Memory B cell (primary cell): Measurements from ENCODE around the gene GUK1.
"Not testable (repeated sequence)": the region's sequence is repeated elsewhere in the genome, so short reads cannot be mapped to it uniquely, and the experiment has no call there.

Experiments used
- ATAC-seq: fragments of 150-1000 bp; cut with Tn5 transposase; 2 replicates; pipeline ENCODE4 v1.10.0; 2021; ENCODE audit warnings: low read depth, mild to moderate bottlenecking, moderate library complexity
- DNase-seq, 2 donors: peaks; one replicate each; pipeline ENCODE4 v3.0.0; 2022; ENCODE audit warnings: low spot score in 2 of 2
- H3K27ac Mint-ChIP-seq: one replicate; pipeline ENCODE4 v1.8.0; 2022; ENCODE audit warnings: mild to moderate bottlenecking, moderate library complexity, mixed read lengths
- H3K27me3 Mint-ChIP-seq: one replicate; pipeline ENCODE4 v1.8.0; 2022; ENCODE audit warnings: mixed read lengths
- H3K36me3 Mint-ChIP-seq: one replicate; pipeline ENCODE4 v1.8.0; 2022; ENCODE audit warnings: mild to moderate bottlenecking, mixed read lengths
- H3K4me1 Mint-ChIP-seq: one replicate; pipeline ENCODE4 v1.8.0; 2022; ENCODE audit warnings: mixed read lengths
- H3K4me3 Mint-ChIP-seq: one replicate; pipeline ENCODE4 v1.8.0; 2022; ENCODE audit warnings: mild to moderate bottlenecking, moderate library complexity, mixed read lengths
- H3K9me3 Mint-ChIP-seq: one replicate; pipeline ENCODE4 v1.8.0; 2022; ENCODE audit warnings: mixed read lengths

The GUK1 gene

GRCh38 chr1:228109073-228109961 lies 30.8 kb upstream of the GUK1 start, which contains the start of gene MRPL55:
TSS of gene MRPL55 (minus strand) at chr1:228109299. CDS start at chr1:228108260, 1,039 bp downstream.
- DNase-seq (peak; percentile 99 to 100), ATAC-seq (peak; percentile 96)
- peaks cover 20% of the 10 kb centered on the region for H3K4me1 Mint-ChIP-seq
- no peaks in the 10 kb centered on the region for H3K27me3 Mint-ChIP-seq
- H3K27ac Mint-ChIP-seq: peak within 1 kb of the TSS; percentile 99
- H3K9me3 Mint-ChIP-seq: no peaks in the 10 kb centered on the region
- peaks cover 6% of the 10 kb centered on the region for H3K36me3 Mint-ChIP-seq
- H3K4me3 Mint-ChIP-seq: peak within 1 kb of the TSS; percentile 96

- H3K27ac Mint-ChIP-seq: peak overlapping the region; percentile 99
- H3K9me3 Mint-ChIP-seq: no peaks in the 10 kb centered on the region
- DNase-seq: no peak
- ATAC-seq: no peak
- peaks cover 5% of the 10 kb centered on the region for H3K36me3 Mint-ChIP-seq
- H3K4me1 Mint-ChIP-seq: peaks cover 18% of the 10 kb centered on the region
- peak overlapping the region; percentile 96 for H3K4me3 Mint-ChIP-seq
- no peaks in the 10 kb centered on the region for H3K27me3 Mint-ChIP-seq
Measured at GRCh38 chr1:228109962-228110488, 30.1 kb upstream of the GUK1 start.

GRCh38 chr1:228110556-228110955 lies 29.5 kb upstream of the GUK1 start:
- no peak for DNase-seq
- H3K27ac Mint-ChIP-seq: no peak overlapping the region

GRCh38 chr1:228111315-228111714 lies 28.8 kb upstream of the GUK1 start:
- not testable (repeated sequence) for DNase-seq, H3K27ac Mint-ChIP-seq, ATAC-seq, H3K36me3 Mint-ChIP-seq, H3K4me3 Mint-ChIP-seq, H3K27me3 Mint-ChIP-seq, H3K9me3 Mint-ChIP-seq
- peaks cover 18% of the 10 kb centered on the region for H3K4me1 Mint-ChIP-seq

More at GRCh38 chr1:228110556-228110955, 29.5 kb upstream of the GUK1 start:
- Mint-ChIP-seq H3K4me3 (no peak overlapping the region), H3K4me1 (peaks cover 18% of the 10 kb centered on the region), H3K27me3 (no peaks in the 10 kb centered on the region), H3K9me3 (no peaks in the 10 kb centered on the region), H3K36me3 (peaks cover 4% of the 10 kb centered on the region)
- no peak for ATAC-seq

- Mint-ChIP-seq H3K9me3 (no peaks in the 10 kb centered on the region), H3K4me1 (peaks cover 18% of the 10 kb centered on the region), H3K4me3 (no peak overlapping the region), H3K27me3 (no peaks in the 10 kb centered on the region), H3K27ac (no peak overlapping the region), H3K36me3 (no peaks in the 10 kb centered on the region)
- ATAC-seq: no peak
- DNase-seq: no peak
Measured at GRCh38 chr1:228112167-228112566, 27.9 kb upstream of the GUK1 start.

GRCh38 chr1:228112617-228113016 lies 27.5 kb upstream of the GUK1 start:
- Mint-ChIP-seq H3K27ac (no peak overlapping the region), H3K4me1 (peaks cover 18% of the 10 kb centered on the region), H3K36me3 (no peaks in the 10 kb centered on the region), H3K4me3 (no peak overlapping the region), H3K9me3 (no peaks in the 10 kb centered on the region), H3K27me3 (no peaks in the 10 kb centered on the region)
- ATAC-seq (no peak), DNase-seq (no peak)

- ATAC-seq: no peak
- Mint-ChIP-seq H3K9me3 (peaks cover 3% of the 10 kb centered on the region), H3K4me3 (no peak overlapping the region), H3K4me1 (peaks cover 5% of the 10 kb centered on the region), H3K36me3 (peaks cover 3% of the 10 kb centered on the region), H3K27me3 (no peaks in the 10 kb centered on the region), H3K27ac (no peak overlapping the region)
- DNase-seq: no peak
Measured at GRCh38 chr1:228114827-228115226, 25.3 kb upstream of the GUK1 start.

- DNase-seq (no peak), ATAC-seq (no peak)
- H3K27ac Mint-ChIP-seq: no peak overlapping the region
- peaks cover 3% of the 10 kb centered on the region for H3K36me3 Mint-ChIP-seq
- H3K9me3 Mint-ChIP-seq: peaks cover 3% of the 10 kb centered on the region
- no peaks in the 10 kb centered on the region for H3K27me3 Mint-ChIP-seq
- H3K4me3 Mint-ChIP-seq: no peak overlapping the region
- H3K4me1 Mint-ChIP-seq: peaks cover 3% of the 10 kb centered on the region
Measured at GRCh38 chr1:228117335-228117734, 22.7 kb upstream of the GUK1 start.

GRCh38 chr1:228118040-228118439 lies 22.0 kb upstream of the GUK1 start:
- Mint-ChIP-seq H3K36me3 (peaks cover 3% of the 10 kb centered on the region), H3K4me3 (no peak overlapping the region)

GRCh38 chr1:228120351-228120750 lies 19.7 kb upstream of the GUK1 start:
- peaks cover 3% of the 10 kb centered on the region for H3K36me3 Mint-ChIP-seq
- peaks cover 3% of the 10 kb centered on the region for H3K9me3 Mint-ChIP-seq
- no peak overlapping the region for H3K4me3 Mint-ChIP-seq
- ATAC-seq: no peak
- H3K4me1 Mint-ChIP-seq: peaks cover 7% of the 10 kb centered on the region
- H3K27me3 Mint-ChIP-seq: no peaks in the 10 kb centered on the region
- no peak for DNase-seq
- H3K27ac Mint-ChIP-seq: no peak overlapping the region

More at GRCh38 chr1:228118040-228118439, 22.0 kb upstream of the GUK1 start:
- Mint-ChIP-seq H3K4me1 (peaks cover 3% of the 10 kb centered on the region), H3K27me3 (no peaks in the 10 kb centered on the region), H3K9me3 (peaks cover 3% of the 10 kb centered on the region), H3K27ac (no peak overlapping the region)
- no peak for DNase-seq
- ATAC-seq: no peak

- no peak overlapping the region for H3K4me3 Mint-ChIP-seq
- DNase-seq: no peak
- peaks cover 3% of the 10 kb centered on the region for H3K9me3 Mint-ChIP-seq
- peak; percentile 83 for ATAC-seq
- no peaks in the 10 kb centered on the region for H3K27me3 Mint-ChIP-seq
- no peak overlapping the region for H3K27ac Mint-ChIP-seq
- H3K36me3 Mint-ChIP-seq: peaks cover 3% of the 10 kb centered on the region
- peaks cover 8% of the 10 kb centered on the region for H3K4me1 Mint-ChIP-seq
Measured at GRCh38 chr1:228120857-228121489, 19.1 kb upstream of the GUK1 start.

GRCh38 chr1:228122921-228123441 lies 17.1 kb upstream of the GUK1 start:
- Mint-ChIP-seq H3K4me3 (no peak overlapping the region), H3K36me3 (peaks cover 2% of the 10 kb centered on the region), H3K27ac (no peak overlapping the region), H3K4me1 (peaks cover 8% of the 10 kb centered on the region), H3K27me3 (no peaks in the 10 kb centered on the region), H3K9me3 (peaks cover 2% of the 10 kb centered on the region)
- ATAC-seq (no peak), DNase-seq (no peak)

GRCh38 chr1:228123505-228123904 lies 16.6 kb upstream of the GUK1 start:
- Mint-ChIP-seq H3K27me3 (no peaks in the 10 kb centered on the region), H3K4me1 (peaks cover 8% of the 10 kb centered on the region), H3K36me3 (no peaks in the 10 kb centered on the region), H3K4me3 (no peak overlapping the region), H3K27ac (no peak overlapping the region), H3K9me3 (no peaks in the 10 kb centered on the region)
- ATAC-seq (no peak), DNase-seq (no peak)

GRCh38 chr1:228125185-228125584 lies 14.9 kb upstream of the GUK1 start:
- ATAC-seq (no peak), DNase-seq (no peak)
- no peaks in the 10 kb centered on the region for H3K27me3 Mint-ChIP-seq
- no peak overlapping the region for H3K27ac Mint-ChIP-seq
- H3K4me1 Mint-ChIP-seq: peaks cover 8% of the 10 kb centered on the region
- H3K36me3 Mint-ChIP-seq: no peaks in the 10 kb centered on the region
- H3K4me3 Mint-ChIP-seq: no peak overlapping the region
- no peaks in the 10 kb centered on the region for H3K9me3 Mint-ChIP-seq
